Endodermal cell (in vitro differentiated cells): Measurements from ENCODE around the gene PTPRC. TPM values are rescaled to one million over a fixed set of nuclear protein-coding genes. Genes with fewer than 3 reads are reported as not detected.
A peak's percentile ranks its signal among the peaks of the same experiment; 100 is the strongest.

Experiments
- DNase-seq: peaks from one replicate; pipeline ENCODE4 v3.0.0-alpha.2; 2017
- H3K27ac ChIP-seq: 2 replicates; pipeline ENCODE4 v1.5.1; 2013; ENCODE audit warnings: mild to moderate bottlenecking, low read depth, low read length, moderate library complexity
- H3K27me3 ChIP-seq: 2 replicates; pipeline ENCODE4 v1.6.1; 2013; ENCODE audit warnings: mild to moderate bottlenecking, low read length, moderate library complexity; ENCODE audit not compliant: insufficient read depth, control insufficient read depth, poor library complexity, severe bottlenecking
- H3K36me3 ChIP-seq: 2 replicates; pipeline ENCODE4 v1.7.0; 2013; ENCODE audit warnings: mild to moderate bottlenecking, low read length, moderate library complexity; ENCODE audit not compliant: control insufficient read depth, insufficient read depth
- H3K4me1 ChIP-seq: one replicate; pipeline ENCODE4 v1.7.0; 2013; ENCODE audit warnings: low read length; ENCODE audit not compliant: control insufficient read depth, insufficient read depth
- H3K4me3 ChIP-seq: 2 replicates; pipeline ENCODE4 v1.5.1; 2013; ENCODE audit warnings: mild to moderate bottlenecking, low read length, moderate library complexity
- H3K9ac ChIP-seq: 2 replicates; pipeline ENCODE4 v1.6.1; 2013; ENCODE audit warnings: mild to moderate bottlenecking, low read length, moderate library complexity; ENCODE audit not compliant: poor library complexity, severe bottlenecking; ENCODE audit errors: extremely low read depth
- H3K9me3 ChIP-seq: 2 replicates; pipeline ENCODE4 v1.6.1; 2013; ENCODE audit warnings: mild to moderate bottlenecking, low read length, moderate library complexity; ENCODE audit not compliant: control insufficient read depth
- H3K27ac Mint-ChIP-seq: 2 replicates; pipeline ENCODE4 v1.8.0; 2020; ENCODE audit warnings: mixed read lengths
- H3K27me3 Mint-ChIP-seq: 2 replicates; pipeline ENCODE4 v1.8.0; 2021; ENCODE audit warnings: mild to moderate bottlenecking, mixed read lengths; ENCODE audit not compliant: insufficient read depth
- H3K36me3 Mint-ChIP-seq: 2 replicates; pipeline ENCODE4 v1.8.0; 2020; ENCODE audit warnings: low read depth, mixed read lengths
- H3K4me1 Mint-ChIP-seq: 2 replicates; pipeline ENCODE4 v1.8.0; 2020; ENCODE audit warnings: mixed read lengths
- H3K4me3 Mint-ChIP-seq: 2 replicates; pipeline ENCODE4 v1.8.0; 2020; ENCODE audit warnings: mild to moderate bottlenecking, moderate library complexity, mixed read lengths
- H3K9me3 Mint-ChIP-seq: 2 replicates; pipeline ENCODE4 v1.8.0; 2020; ENCODE audit warnings: mild to moderate bottlenecking, mixed read lengths
- WGBS, 2 experiments: methylation state at CpG; one replicate each; pipeline versions ENCODE4 v1.1.5 to v1.1.7; 2013; ENCODE audit warnings: missing lambda C conversion rate in 2 of 2, mixed read lengths in 1 of 2; ENCODE audit not compliant: insufficient coverage in 1 of 2, insufficient read length in 1 of 2; 5-methylcytosine and 5-hydroxymethylcytosine counted together
- total RNA-seq, 2 donors: library from RNA; stranded (reverse); fragmentation: NEBNext Ultra II Directional in 1 of 2; extraction: Animal tissue kit (Norgen Biotek cat#: 25700) in 1 of 2; gene quantifications; 2 replicates in 1 of 2; 3 replicates in 1 of 2; pipeline ENCODE4 v1.2.1, GENCODE V29; 2021
- TF ChIP-seq, protein P1 (sequence below): fragments of 200-600 bp; sonication (generic); conservative IDR thresholded peaks from 2 replicates; pipeline ENCODE4 v1.5.0; 2021; ENCODE audit warnings: antibody characterized with exemption, mild to moderate bottlenecking

The PTPRC gene
- total RNA-seq, 2 donors from 2014 or later, result 0.11 TPM; not detected in 1

DNA sequence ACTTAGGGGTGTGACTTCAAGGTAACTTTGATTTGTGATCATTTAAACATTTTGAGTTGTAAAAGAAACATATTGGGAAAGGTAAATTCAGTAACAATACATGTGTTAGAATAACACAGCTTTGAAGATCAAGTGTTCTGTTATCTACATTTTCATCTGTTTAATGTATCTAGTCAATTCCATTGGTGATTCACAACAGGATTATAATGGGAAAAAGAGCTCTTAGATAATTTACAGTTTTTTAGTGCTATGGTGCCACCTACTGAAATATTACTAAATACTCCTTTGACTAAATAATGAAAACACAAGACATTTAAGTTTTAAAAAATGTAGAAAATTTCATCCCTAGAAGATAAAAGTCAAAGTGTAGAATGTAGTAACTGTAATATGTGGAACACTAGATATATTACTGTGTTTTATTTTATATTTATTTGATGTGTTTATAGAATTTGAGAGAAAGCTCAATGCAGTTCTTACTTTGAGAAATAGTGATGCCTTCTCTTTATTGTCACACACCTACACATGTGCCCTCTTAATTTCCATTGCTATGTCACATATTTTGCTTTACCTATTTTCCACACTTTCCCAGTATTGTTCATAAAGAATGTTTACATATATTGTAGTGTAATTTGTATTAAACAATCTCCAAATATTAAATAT is 47.4 kb downstream of the PTPRC start:
- H3K27me3 ChIP-seq, result no peaks in the 10 kb centered on the region
- no peaks in the 10 kb centered on the region for H3K4me1 ChIP-seq
- H3K36me3 Mint-ChIP-seq, result no peaks in the 10 kb centered on the region
- TF ChIP-seq, protein P1, sequence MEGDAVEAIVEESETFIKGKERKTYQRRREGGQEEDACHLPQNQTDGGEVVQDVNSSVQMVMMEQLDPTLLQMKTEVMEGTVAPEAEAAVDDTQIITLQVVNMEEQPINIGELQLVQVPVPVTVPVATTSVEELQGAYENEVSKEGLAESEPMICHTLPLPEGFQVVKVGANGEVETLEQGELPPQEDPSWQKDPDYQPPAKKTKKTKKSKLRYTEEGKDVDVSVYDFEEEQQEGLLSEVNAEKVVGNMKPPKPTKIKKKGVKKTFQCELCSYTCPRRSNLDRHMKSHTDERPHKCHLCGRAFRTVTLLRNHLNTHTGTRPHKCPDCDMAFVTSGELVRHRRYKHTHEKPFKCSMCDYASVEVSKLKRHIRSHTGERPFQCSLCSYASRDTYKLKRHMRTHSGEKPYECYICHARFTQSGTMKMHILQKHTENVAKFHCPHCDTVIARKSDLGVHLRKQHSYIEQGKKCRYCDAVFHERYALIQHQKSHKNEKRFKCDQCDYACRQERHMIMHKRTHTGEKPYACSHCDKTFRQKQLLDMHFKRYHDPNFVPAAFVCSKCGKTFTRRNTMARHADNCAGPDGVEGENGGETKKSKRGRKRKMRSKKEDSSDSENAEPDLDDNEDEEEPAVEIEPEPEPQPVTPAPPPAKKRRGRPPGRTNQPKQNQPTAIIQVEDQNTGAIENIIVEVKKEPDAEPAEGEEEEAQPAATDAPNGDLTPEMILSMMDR, result peak; percentile 65
- H3K9me3 Mint-ChIP-seq, result no peaks in the 10 kb centered on the region
- H3K9me3 ChIP-seq, result no peaks in the 10 kb centered on the region
- no peaks in the 10 kb centered on the region for H3K36me3 ChIP-seq
- no peak for DNase-seq
- no peaks in the 10 kb centered on the region for H3K27me3 Mint-ChIP-seq
- H3K9ac ChIP-seq, result no peak overlapping the region
- H3K27ac ChIP-seq, result no peak overlapping the region
- H3K27ac Mint-ChIP-seq, result no peak overlapping the region
- H3K4me3 Mint-ChIP-seq, result no peak overlapping the region
- peaks cover 28% of the 10 kb centered on the region for H3K4me1 Mint-ChIP-seq
- no peak overlapping the region for H3K4me3 ChIP-seq

DNA sequence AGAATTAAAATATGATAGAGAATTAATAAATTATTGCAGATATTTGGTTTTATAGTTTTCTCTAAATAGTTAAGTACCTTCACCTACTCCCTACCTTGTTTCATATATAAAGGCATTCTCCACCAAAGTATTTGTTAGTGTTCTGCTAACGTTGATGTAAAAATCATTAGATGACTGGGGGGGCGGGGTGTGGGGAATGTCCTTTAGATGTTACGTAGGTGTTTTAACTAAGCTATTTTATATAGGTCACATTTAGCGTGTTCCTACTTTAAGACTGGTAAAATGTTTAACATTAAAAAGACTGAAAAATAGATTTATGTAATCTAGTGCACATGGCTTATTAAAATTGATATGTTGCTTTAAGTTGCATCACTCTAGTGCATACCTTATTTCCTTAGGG is 48.6 kb downstream of the PTPRC start:
- Mint-ChIP-seq H3K4me3 (no peak overlapping the region), H3K4me1 (peaks cover 21% of the 10 kb centered on the region), H3K9me3 (no peaks in the 10 kb centered on the region), H3K27me3 (no peaks in the 10 kb centered on the region), H3K36me3 (no peaks in the 10 kb centered on the region), H3K27ac (no peak overlapping the region)
- no peak overlapping the region for H3K9ac ChIP-seq
- no peaks in the 10 kb centered on the region for H3K9me3 ChIP-seq
- no peaks in the 10 kb centered on the region for H3K4me1 ChIP-seq
- H3K4me3 ChIP-seq, result no peak overlapping the region
- WGBS, 2 experiments, result 100% methylated on average over 1 to 4 of the region's 4 CpGs
- H3K27ac ChIP-seq, result no peak overlapping the region
- H3K36me3 ChIP-seq, result no peaks in the 10 kb centered on the region
- TF ChIP-seq, protein P1, result no peak
- no peak for DNase-seq
- no peaks in the 10 kb centered on the region for H3K27me3 ChIP-seq

DNA sequence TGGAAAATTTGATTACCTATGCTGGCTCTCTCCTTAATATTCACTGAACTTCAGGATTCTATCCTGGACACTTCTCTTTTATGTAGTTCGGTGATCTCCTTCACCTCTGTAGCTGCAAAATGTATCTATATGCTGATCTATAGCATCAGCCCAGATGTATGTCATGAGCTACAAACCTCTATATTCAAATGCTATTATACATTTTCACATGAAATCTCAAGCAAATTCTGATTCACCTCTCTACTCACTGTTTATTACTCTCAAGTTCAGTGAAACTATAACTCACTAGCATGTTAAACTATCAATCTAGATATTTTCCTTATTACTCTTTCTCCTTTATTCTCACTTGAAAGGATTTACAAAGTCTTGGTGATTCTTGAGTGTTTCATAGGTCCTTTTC is 52.2 kb downstream of the PTPRC start:
- peaks cover 16% of the 10 kb centered on the region for H3K4me1 Mint-ChIP-seq
- Histone ChIP-seq H3K36me3 (no peaks in the 10 kb centered on the region), H3K9ac (no peak overlapping the region), H3K9me3 (no peaks in the 10 kb centered on the region), H3K4me3 (no peak overlapping the region), H3K4me1 (no peaks in the 10 kb centered on the region), H3K27me3 (no peaks in the 10 kb centered on the region), H3K27ac (no peak overlapping the region)
- WGBS, 2 experiments, result 89 to 92% methylated on average over 1 of the region's 1 CpG
- H3K9me3 Mint-ChIP-seq, result no peaks in the 10 kb centered on the region
- TF ChIP-seq, protein P1, result no peak
- H3K36me3 Mint-ChIP-seq, result no peaks in the 10 kb centered on the region
- no peak for DNase-seq
- H3K27me3 Mint-ChIP-seq, result no peaks in the 10 kb centered on the region
- no peak overlapping the region for H3K4me3 Mint-ChIP-seq
- no peak overlapping the region for H3K27ac Mint-ChIP-seq
